K562 (cell line): Measurements from ENCODE around the gene AADAC. TPM values are rescaled to one million over a fixed set of nuclear protein-coding genes. Genes with fewer than 3 reads are reported as not detected.

Experiments
- ATF7 ChIP-seq: fragments of 450-650 bp; IDR thresholded peaks from 2 replicates; pipeline ENCODE4 v1.7.1; 2014; ENCODE audit warnings: mild to moderate bottlenecking, moderate library complexity
- BHLHE40 ChIP-seq: IDR thresholded peaks from 2 replicates; pipeline ENCODE4 v1.6.1; 2011; ENCODE audit warnings: low read length, improper control_type of control experiment
- EP300 ChIP-seq: IDR thresholded peaks from 2 replicates; pipeline ENCODE4 v1.6.1; 2012; ENCODE audit warnings: low read length, improper control_type of control experiment
- FOXM1 ChIP-seq, 2 experiments: fragments of 450-650 bp in 1 of 2; sonication (generic) in 1 of 2; formaldehyde crosslinking in 1 of 2; IDR thresholded peaks; 2 replicates each; pipeline versions ENCODE4 v1.6.1 to v1.9.0; 2017 to 2022; ENCODE audit warnings: low read depth in 2 of 2, mild to moderate bottlenecking in 2 of 2, missing genetic modification reagents in 1 of 2, moderate library complexity in 1 of 2
- HDAC2 ChIP-seq: fragments of 450-650 bp; IDR thresholded peaks from 2 replicates; pipeline ENCODE4 v1.6.1; 2016; ENCODE audit warnings: mild to moderate bottlenecking
- HDAC6 ChIP-seq: IDR thresholded peaks from 2 replicates; pipeline ENCODE4 v1.6.1; 2012; ENCODE audit warnings: low read depth, mild to moderate bottlenecking, control low read depth, inconsistent platforms, low read length, moderate library complexity
- HINFP ChIP-seq: fragments of 450-650 bp; conservative IDR thresholded peaks from 2 replicates; pipeline ENCODE4 v1.6.1; 2016; ENCODE audit warnings: missing genetic modification characterization, low read depth, mild to moderate bottlenecking, control low read depth, missing compliant biosample characterization
- KDM1A ChIP-seq, 2 experiments: fragments of 450-650 bp; IDR thresholded peaks; 2 replicates each; pipeline ENCODE4 v1.6.1; 2016; ENCODE audit warnings: mild to moderate bottlenecking in 2 of 2
- MECOM ChIP-seq: fragments of 250-450 bp; sonication (Bioruptor Pico); IDR thresholded peaks from 2 replicates; pipeline ENCODE4 v1.8.0; 2022; ENCODE audit warnings: inconsistent platforms
- MED1 ChIP-seq: sonication (generic); formaldehyde crosslinking; IDR thresholded peaks from 2 replicates; pipeline ENCODE4 v1.8.1; 2023; ENCODE audit warnings: missing genetic modification reagents, borderline replicate concordance
- NBN ChIP-seq: fragments of 450-650 bp; IDR thresholded peaks from 2 replicates; pipeline ENCODE4 v1.6.1; 2016; ENCODE audit warnings: low read depth, mild to moderate bottlenecking
- NFATC3 ChIP-seq: fragments of 450-650 bp; IDR thresholded peaks from 2 replicates; pipeline ENCODE4 v1.6.1; 2017; ENCODE audit warnings: mild to moderate bottlenecking
- NR2F6 ChIP-seq: fragments of 450-650 bp; formaldehyde crosslinking; IDR thresholded peaks from 2 replicates; pipeline ENCODE4 v1.4.0; 2020; ENCODE audit warnings: mild to moderate bottlenecking
- POLR2B ChIP-seq: fragments of 450-650 bp; IDR thresholded peaks from 2 replicates; pipeline ENCODE4 v1.6.1; 2018; ENCODE audit warnings: low read depth; ENCODE audit not compliant: partially characterized antibody
- RBM15 ChIP-seq: fragments of 200-400 bp; formaldehyde crosslinking; IDR thresholded peaks from 2 replicates; pipeline ENCODE4 v1.6.1; 2018; ENCODE audit warnings: mild to moderate bottlenecking, low read length, moderate library complexity; ENCODE audit not compliant: insufficient read depth
- SIN3B ChIP-seq: fragments of 450-650 bp; IDR thresholded peaks from 2 replicates; pipeline ENCODE4 v1.6.1; 2017; ENCODE audit warnings: low read depth, mild to moderate bottlenecking, moderate library complexity
- SP2 ChIP-seq: IDR thresholded peaks from 2 replicates; pipeline ENCODE4 v1.6.1; 2011; ENCODE audit warnings: mild to moderate bottlenecking, low read depth, low read length, moderate library complexity; ENCODE audit not compliant: poor library complexity, severe bottlenecking; ENCODE audit errors: extremely low read depth
- SUPT5H ChIP-seq: fragments of 450-650 bp; IDR thresholded peaks from 2 replicates; pipeline ENCODE4 v1.6.1; 2016
- THAP7 ChIP-seq: fragments of 250-450 bp; sonication (Bioruptor Pico); IDR thresholded peaks from 2 replicates; pipeline ENCODE4 v1.5.0; 2021
- ZHX1 ChIP-seq: fragments of 150-350 bp; conservative IDR thresholded peaks from 2 replicates; pipeline ENCODE4 v1.6.1; 2014; ENCODE audit warnings: low read length
- ZNF23 ChIP-seq: fragments of 250-450 bp; sonication (Bioruptor Pico); IDR thresholded peaks from 2 replicates; pipeline ENCODE4 v1.4.0; 2020; ENCODE audit warnings: mild to moderate bottlenecking
- ZNF253 ChIP-seq: fragments of 250-450 bp; sonication (Bioruptor Pico); conservative IDR thresholded peaks from 2 replicates; pipeline ENCODE4 v1.6.1; 2021; ENCODE audit warnings: mild to moderate bottlenecking
- ZNF347 ChIP-seq: fragments of 450-650 bp; formaldehyde crosslinking; IDR thresholded peaks from 2 replicates; pipeline ENCODE4 v1.4.0; 2020; ENCODE audit warnings: low read depth, mild to moderate bottlenecking, moderate library complexity
- ZNF436 ChIP-seq: fragments of 250-450, 450-650 bp; sonication (Bioruptor Pico); formaldehyde crosslinking; IDR thresholded peaks from 2 replicates; pipeline ENCODE4 v1.7.0; 2020; ENCODE audit warnings: mild to moderate bottlenecking
- ZNF639 ChIP-seq, 2 experiments: fragments of 200-800 bp in 1 of 2; sonication (Bioruptor generic) in 1 of 2; sonication (generic) in 1 of 2; formaldehyde crosslinking in 1 of 2; IDR thresholded peaks in 1 of 2; conservative IDR thresholded peaks in 1 of 2; 2 replicates each; pipeline versions ENCODE4 v1.5.0 to v1.6.1; 2016 to 2020; ENCODE audit warnings: missing compliant biosample characterization in 1 of 2, missing genetic modification characterization in 1 of 2, missing genetic modification reagents in 1 of 2
- polyA plus RNA-seq, 8 experiments: library from polyadenylated mRNA; depleted of rRNA in 4 of 8; stranded (reverse) in 5 of 8; unstranded in 3 of 8; fragments of >200 nt; fragmentation: Nextera tagmentation in 2 of 8; fragmentation: Illumina TruSeq in 1 of 8; extraction: Ambion mirVana in 2 of 8; extraction: Trizol in 1 of 8; gene quantifications; 2 replicates each; pipeline versions ENCODE4 v1.2.1 to v1.2.3, GENCODE V29; 2011 to 2014; ENCODE audit warnings: inconsistent platforms in 1 of 8, missing spikeins in 1 of 8
- total RNA-seq, 7 experiments: library from RNA; depleted of rRNA in 6 of 7; stranded (reverse); fragments of >200 nt in 6 of 7; fragmentation: Illumina TruSeq in 2 of 7; extraction: Trizol in 2 of 7; gene quantifications; 2 replicates each; pipeline versions ENCODE4 v1.2.1 to v1.2.3, GENCODE V29; 2011 to 2021; ENCODE audit warnings: low replicate concordance in 1 of 7

AADAC gene
- total and polyA plus RNA-seq, 9 of the 15 experiments (the other 6 are each of a cell fraction or from before 2014, with no cell fraction given), result 0.47 TPM; not detected in 8

- TF ChIP-seq HINFP (tag), result no peak
- no peak for TF ChIP-seq ATF7
- TF ChIP-seq HDAC6, result no peak
- TF ChIP-seq SP2, result no peak
- TF ChIP-seq ZNF23 (CRISPR knock-in tag), result no peak
- TF ChIP-seq KDM1A (IDR thresholded peaks at IDR 0.05), result peak; percentile 47 to 49; a peak in 3 of 4 replicates
- TF ChIP-seq NBN, result 0 out of 2 replicates have a peak, but pooled peaks have one; percentile 37
- TF ChIP-seq ZNF347 (CRISPR knock-in tag), result no peak
- TF ChIP-seq NR2F6, result no peak
- no peak for TF ChIP-seq MED1 (CRISPR knock-in tag)
- peak; percentile 80 for TF ChIP-seq EP300
- TF ChIP-seq THAP7 (CRISPR knock-in tag), result no peak
- TF ChIP-seq MECOM (CRISPR knock-in tag), result peak; percentile 91
- no peak for TF ChIP-seq ZHX1
- TF ChIP-seq ZNF436, result no peak
- TF ChIP-seq BHLHE40, result no peak
- peak; percentile 62; the same call in 1 of the 2 replicates for TF ChIP-seq HDAC2
- TF ChIP-seq NFATC3, result no peak
- no peak for TF ChIP-seq POLR2B
- no peak for TF ChIP-seq SUPT5H
- TF ChIP-seq ZNF639 (CRISPR knock-in tag; conservative IDR thresholded peaks at IDR 0.05 in 1 of 2, IDR thresholded peaks at IDR 0.05 in 1 of 2), result no peak
- no peak for TF ChIP-seq SIN3B
- peak; percentile 51; the same call in 1 of the 2 replicates for TF ChIP-seq FOXM1 (IDR thresholded peaks at IDR 0.05; ENCODE audit: low read depth)
- no peak for TF ChIP-seq FOXM1 (CRISPR knock-in tag; IDR thresholded peaks at IDR 0.05; ENCODE audit: low read depth)
- no peak for TF ChIP-seq ZNF253 (CRISPR knock-in tag)
- no peak for TF ChIP-seq RBM15
Measured at GRCh38 chr3:151877269-151877668, 63.4 kb downstream of the AADAC start (continued).
